ENCODE data around the gene MTX1. TPM values are rescaled to one million over a fixed set of nuclear protein-coding genes. Genes with fewer than 3 reads are reported as not detected.
"Not testable (repeated sequence)": the region's sequence is repeated elsewhere in the genome, so short reads cannot be mapped to it uniquely, and the experiment has no call there.

Gene MTX1
- total and polyA plus RNA-seq, 12 donors = 26.7 to 111 (median 45.9) TPM

GRCh38 chr1:155218854-155219591 lies 10.5 kb downstream of the MTX1 start:
- TF ChIP-seq POLR2A (IDR thresholded peaks at IDR 0.05) (no peak), CTCF (IDR thresholded peaks at IDR 0.05) (no peak)
- peak in 4 of 7 donors; percentile 61 to 84 (median 69) for DNase-seq
- H3K27ac ChIP-seq = peak overlapping the region in 1 of 5 donors; percentile 5
- peak overlapping the region in 1 of 4 donors; percentile 3 for H3K4me3 ChIP-seq
- no peaks in the 10 kb centered on the region for H3K9me3 ChIP-seq (replicated peaks in 1 of 3)
- H3K36me3 ChIP-seq (replicated peaks in 1 of 2) = no peaks in the 10 kb centered on the region
- 30 to 40% (median 35%) methylated on average over 7 of the region's 7 CpGs for WGBS, 4 donors
- intact Hi-C loops (cut with DNase I) = no loop called here
- peaks cover under 1 to 12% of the 10 kb centered on the region in 2 donors for H3K4me1 ChIP-seq (replicated peaks in 1 of 2)
- H3K27me3 ChIP-seq = no peaks in the 10 kb centered on the region

- intact Hi-C loops (cut with DNase I) = no loop called here
- no peaks in the 10 kb centered on the region for H3K36me3 ChIP-seq (replicated peaks in 1 of 2)
- TF ChIP-seq CTCF (IDR thresholded peaks at IDR 0.05) (no peak), POLR2A (IDR thresholded peaks at IDR 0.05) (no peak)
- no peaks in the 10 kb centered on the region for H3K27me3 ChIP-seq
- H3K4me1 ChIP-seq (replicated peaks in 1 of 2) = peaks cover 6 to 18% of the 10 kb centered on the region in 2 donors
- H3K27ac ChIP-seq = peak overlapping the region in 1 of 5 donors; percentile 5
- peak overlapping the region in 1 of 4 donors; percentile 3 for H3K4me3 ChIP-seq
- peak in 2 of 7 donors; percentile 41 to 54 for DNase-seq
- 6 to 19% (median 15%) methylated on average over 1 of the region's 1 CpG for WGBS, 4 donors
- no peaks in the 10 kb centered on the region for H3K9me3 ChIP-seq (replicated peaks in 1 of 3)
Observed at GRCh38 chr1:155219592-155220031, 11.1 kb downstream of the MTX1 start.

GRCh38 chr1:155220211-155220965 lies 11.9 kb downstream of the MTX1 start:
- H3K27ac ChIP-seq; H3K27me3 ChIP-seq; DNase-seq; H3K9me3 ChIP-seq (replicated peaks in 1 of 3); H3K36me3 ChIP-seq (replicated peaks in 1 of 2); H3K4me3 ChIP-seq; intact Hi-C loops (cut with DNase I): not testable (repeated sequence)
- 88 to 93% (median 90%) methylated on average over 10 of the region's 10 CpGs for WGBS, 4 donors
- H3K4me1 ChIP-seq (replicated peaks in 1 of 2) = peaks cover 13 to 25% of the 10 kb centered on the region in 2 donors

GRCh38 chr1:155223047-155223446 lies 14.6 kb downstream of the MTX1 start:
- intact Hi-C loops (cut with DNase I) = no loop called here
- H3K4me1 ChIP-seq (replicated peaks in 1 of 2) = peaks cover 24 to 41% of the 10 kb centered on the region in 2 donors

GRCh38 chr1:155225404-155225759 lies 16.9 kb downstream of the MTX1 start:
- WGBS, 4 donors = 95 to 98% (median 96%) methylated on average over 7 to 8 of the region's 8 CpGs
- H3K9me3 ChIP-seq (replicated peaks in 1 of 3); H3K4me3 ChIP-seq; intact Hi-C loops (cut with DNase I); DNase-seq; H3K27me3 ChIP-seq; H3K36me3 ChIP-seq (replicated peaks in 1 of 2): not testable (repeated sequence)
- peak overlapping the region in 3 of 5 donors; percentile 61 to 79 (median 68) for H3K27ac ChIP-seq
- H3K4me1 ChIP-seq (replicated peaks in 1 of 2) = peaks cover 24 to 29% of the 10 kb centered on the region in 2 donors

More at GRCh38 chr1:155223047-155223446, 14.6 kb downstream of the MTX1 start:
- WGBS, 4 donors = 61 to 82% (median 72%) methylated on average over 7 of the region's 7 CpGs
- no peaks in the 10 kb centered on the region for H3K27me3 ChIP-seq
- no peak overlapping the region for H3K27ac ChIP-seq
- H3K9me3 ChIP-seq (replicated peaks in 1 of 3) = no peaks in the 10 kb centered on the region
- H3K36me3 ChIP-seq (replicated peaks in 1 of 2) = no peaks in the 10 kb centered on the region
- TF ChIP-seq POLR2A (IDR thresholded peaks at IDR 0.05) (no peak), CTCF (IDR thresholded peaks at IDR 0.05) (no peak)
- DNase-seq = no peak
- H3K4me3 ChIP-seq = no peak overlapping the region

Data from adrenal gland (tissue), 12 donors.